ENCODE measurements around the gene H3-3A.

DNA sequence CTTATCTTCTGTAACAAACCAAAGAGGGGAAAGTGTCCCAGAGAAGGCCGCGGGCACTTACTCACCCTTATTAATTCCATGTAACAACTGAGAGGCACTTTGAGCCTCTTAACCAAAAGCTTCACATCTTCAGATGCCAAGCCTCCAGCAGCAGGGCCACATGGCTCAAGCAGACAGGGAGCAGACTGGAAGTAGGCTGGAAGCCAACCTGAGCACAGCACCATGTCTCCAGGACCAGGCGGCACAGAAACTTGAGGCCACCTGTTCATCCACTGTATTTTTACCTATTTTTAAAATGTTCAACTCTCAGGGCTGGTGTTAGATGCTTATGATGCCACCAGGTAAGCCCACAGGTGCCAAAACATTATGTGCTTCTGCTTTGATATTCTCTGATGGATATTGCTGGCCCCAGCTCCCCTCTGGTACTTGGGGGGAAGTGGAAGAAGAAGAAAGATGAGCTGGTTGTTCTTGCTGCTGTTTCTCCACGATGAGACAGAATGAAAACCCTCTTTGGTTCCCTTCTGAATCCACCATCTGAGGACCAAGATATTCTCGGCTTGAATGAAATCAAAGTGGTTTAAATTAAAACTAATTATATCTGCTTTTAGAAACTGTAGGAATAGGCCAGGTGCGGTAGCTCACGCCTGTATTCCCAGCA lies 32.8 kb upstream of the H3-3A start:
- TF ChIP-seq POLR2AphosphoS5 (IDR thresholded peaks at IDR 0.05; ENCODE audit: low read depth, low read length) (no peak), TAF1 (IDR thresholded peaks at IDR 0.05; ENCODE audit: borderline replicate concordance, insufficient read depth, low read length) (no peak)

Data from PFSK-1 (cell line).